Pancreas (tissue), 10 donors: ENCODE measurements around the gene LBH. TPM values are rescaled to one million over a fixed set of nuclear protein-coding genes. Genes with fewer than 3 reads are reported as not detected.

Experiments
- ATAC-seq, 4 donors: fragments of 200-7000 bp; cut with Tn5 transposase; one replicate each; pipeline versions ENCODE4 v1.8.0 to v1.9.1; 2020; ENCODE audit warnings: mild to moderate bottlenecking in 4 of 4, moderate library complexity in 4 of 4
- DNase-seq, 6 donors: peaks; one replicate each; pipeline ENCODE4 v3.0.0-alpha.2; 2020
- FAIRE-seq: peaks from 2 replicates; lab custom pipeline; 2012; peaks lifted over from hg19 to GRCh38; lab: Jason Lieb, UNC
- H3K27ac ChIP-seq, 4 donors: fragments of 200-600 bp; sonication (generic); 1 replicate in 3 of 4; 2 replicates in 1 of 4; pipeline versions ENCODE4 v1.5.0 to v1.8.0; 2020
- H3K27me3 ChIP-seq, 4 donors: fragments of 200-600 bp; one replicate each; pipeline ENCODE4 v1.8.0; 2021
- H3K36me3 ChIP-seq, 3 donors: fragments of 200-600 bp; sonication (generic) in 1 of 3; one replicate each; pipeline versions ENCODE4 v1.5.0 to v1.8.0; 2020 to 2021
- H3K4me1 ChIP-seq, 3 donors: fragments of 200-600 bp; one replicate each; pipeline ENCODE4 v1.8.0; 2021
- H3K4me3 ChIP-seq, 4 donors: fragments of 200-600 bp; sonication (generic) in 2 of 4; one replicate each; pipeline versions ENCODE4 v1.5.0 to v1.8.0; 2020 to 2021
- H3K9me3 ChIP-seq, 4 donors: fragments of 200-600 bp; one replicate each; pipeline ENCODE4 v1.8.0; 2021
- CTCF ChIP-seq, 4 donors: fragments of 200-600 bp; sonication (generic) in 3 of 4; IDR thresholded peaks; one replicate each; pipeline versions ENCODE4 v1.5.0 to v1.8.0; 2021; ENCODE audit warnings: antibody characterized with exemption in 4 of 4
- WGBS, 2 donors: extraction: QIAGEN DNeasy Blood & Tissue Kit; methylation state at CpG; one replicate each; pipeline ENCODE4 v1.1.7; 2013; 5-methylcytosine and 5-hydroxymethylcytosine counted together
- intact Hi-C, 3 donors: fragments of 100-400 bp; cut with DNase I; formaldehyde crosslinking; loops; one replicate each; pipeline versions ENCODE4 v1.11.1 to v1.14.2; 2022
- polyA plus RNA-seq, 2 donors: library from polyadenylated mRNA; stranded (reverse); fragments of 200-250 nt; gene quantifications; one replicate each; pipeline ENCODE4 v1.2.3, GENCODE V29; 2013
- total RNA-seq, 6 donors: library from RNA; stranded (reverse); fragmentation: NEBNext Ultra II Directional in 4 of 6; extraction: Animal tissue kit (Norgen Biotek cat#: 25700) in 4 of 6; gene quantifications; one replicate each; pipeline versions ENCODE4 v1.2.1 to v1.2.4, GENCODE V29; 2021 to 2023
- donor health status: healthy with polysubstance abuse.
- donor health status: DM: no; HTN: no; CAD: no; lungs with moderate emphysema.
- donor health status: DM: no; HTN: no; CAD: no.
- donor health status: control.
- donor health status: control.
- donor health status: Bipolar disorder and iron deficiency.
- donor health status: DM: yes; HTN: yes; CAD: no.
- donor health status: DM: no; HTN: no; CAD: no.
- donor health status: DM: no; HTN: no; CAD: no.
- donor health status: DM: yes; HTN: yes; CAD: no.

Gene LBH
- total and polyA plus RNA-seq, 8 donors, result 4.1 to 26.9 (median 7.4) TPM

GRCh38 chr2:30235859-30236535 lies 4.7 kb downstream of the LBH start:
- FAIRE-seq (no peak), DNase-seq (no peak), ATAC-seq (no peak)
- no peaks in the 10 kb centered on the region for H3K36me3 ChIP-seq
- H3K4me1 ChIP-seq, result peaks cover 0 to 4% (median 0%) of the 10 kb centered on the region in 3 donors
- intact Hi-C loops, result no loop called here
- WGBS, 2 donors, result 93 to 94% methylated on average over 4 of the region's 4 CpGs
- H3K27me3 ChIP-seq, result no peaks in the 10 kb centered on the region
- no peak for TF ChIP-seq CTCF (IDR thresholded peaks at IDR 0.05)
- no peak overlapping the region for H3K27ac ChIP-seq
- no peak overlapping the region for H3K4me3 ChIP-seq
- no peaks in the 10 kb centered on the region for H3K9me3 ChIP-seq

- FAIRE-seq (no peak), DNase-seq (no peak), ATAC-seq (no peak)
- Histone ChIP-seq H3K9me3 (no peaks in the 10 kb centered on the region), H3K4me3 (no peak overlapping the region), H3K27ac (no peak overlapping the region), H3K4me1 (peaks cover 0 to 4% (median 0%) of the 10 kb centered on the region in 3 donors), H3K27me3 (no peaks in the 10 kb centered on the region), H3K36me3 (no peaks in the 10 kb centered on the region)
- 85 to 91% methylated on average over 8 of the region's 8 CpGs for WGBS, 2 donors
- intact Hi-C loops, result no loop called here
- no peak for TF ChIP-seq CTCF (IDR thresholded peaks at IDR 0.05)
These were observed 5.4 kb downstream of the LBH start for GRCh38 chr2:30236591-30237238.

GRCh38 chr2:30237239-30237965 lies 6.1 kb downstream of the LBH start:
- no peak for ATAC-seq

GRCh38 chr2:30237966-30238800 lies 6.8 kb downstream of the LBH start:
- ATAC-seq, result no peak
- intact Hi-C loops, result no loop called here
- Histone ChIP-seq H3K36me3 (no peaks in the 10 kb centered on the region), H3K4me1 (peaks cover 0 to 4% (median 0%) of the 10 kb centered on the region in 3 donors), H3K9me3 (no peaks in the 10 kb centered on the region), H3K27me3 (no peaks in the 10 kb centered on the region), H3K27ac (no peak overlapping the region), H3K4me3 (no peak overlapping the region)
- no peak for TF ChIP-seq CTCF (IDR thresholded peaks at IDR 0.05)
- no peak for DNase-seq
- no peak for FAIRE-seq
- 91 to 93% methylated on average over 13 of the region's 13 CpGs for WGBS, 2 donors

More at GRCh38 chr2:30237239-30237965, 6.1 kb downstream of the LBH start:
- Histone ChIP-seq H3K9me3 (no peaks in the 10 kb centered on the region), H3K4me3 (no peak overlapping the region), H3K36me3 (no peaks in the 10 kb centered on the region), H3K27ac (no peak overlapping the region), H3K4me1 (peaks cover 0 to 4% (median 0%) of the 10 kb centered on the region in 3 donors), H3K27me3 (no peaks in the 10 kb centered on the region)
- 74 to 76% methylated on average over 8 of the region's 8 CpGs for WGBS, 2 donors
- intact Hi-C loops, result no loop called here
- no peak for TF ChIP-seq CTCF (IDR thresholded peaks at IDR 0.05)
- FAIRE-seq, result no peak
- no peak for DNase-seq
